ENCODE results near the gene HOOK1. TPM values are rescaled to one million over a fixed set of nuclear protein-coding genes. Genes with fewer than 3 reads are reported as not detected.

Gene HOOK1
- total RNA-seq: 13.8 TPM

DNA sequence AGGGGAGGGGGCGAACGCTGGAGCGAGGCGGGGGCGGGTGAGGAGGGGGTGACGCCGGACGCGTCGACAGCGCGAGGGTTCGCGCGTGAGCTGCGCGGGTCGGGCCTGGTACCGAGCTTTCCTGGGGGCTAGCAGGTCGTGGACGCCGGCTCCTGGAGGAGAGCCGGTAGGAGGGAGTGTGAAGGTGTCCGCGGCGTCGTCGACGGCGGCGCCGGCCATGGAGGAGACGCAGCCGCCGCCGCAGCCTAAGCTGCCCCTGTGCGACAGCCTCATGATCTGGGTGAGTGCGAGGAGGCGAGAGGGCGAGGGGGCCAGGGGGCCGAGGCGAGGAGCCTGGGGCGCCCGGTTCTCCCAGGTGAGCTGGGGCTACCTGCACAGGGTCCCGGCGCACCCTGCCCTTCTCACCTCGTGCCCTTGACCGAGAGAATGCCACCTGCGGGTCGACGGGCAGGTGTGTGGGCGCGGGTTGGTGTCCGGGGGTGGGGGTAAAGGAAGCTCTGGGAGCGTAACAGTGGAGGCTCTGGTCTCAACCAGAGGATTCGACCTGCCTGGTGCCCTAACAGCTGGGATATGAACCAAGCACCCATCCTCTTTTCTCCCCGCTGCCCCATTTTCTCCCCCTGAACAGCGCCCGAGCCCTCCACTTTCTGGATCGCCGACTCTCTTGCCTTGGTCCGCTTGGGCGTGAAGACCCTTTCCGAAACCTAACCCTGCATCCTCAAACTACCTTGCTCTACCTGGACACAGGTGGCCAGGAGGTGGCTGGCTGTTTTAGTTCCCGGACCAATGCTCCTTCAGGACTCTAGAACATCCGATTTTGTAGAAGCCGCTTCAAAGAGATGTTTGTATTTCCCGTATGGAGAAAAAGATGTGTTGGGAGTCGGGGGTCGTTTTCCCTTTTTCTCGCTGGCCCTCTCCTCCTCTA, at the start of gene HOOK1:
TSS of gene HOOK1 (plus strand) at position 49 of the 925 bp plus-strand sequence. CDS start at position 218, 169 bp downstream.

Other genes starting within 250 kb of the HOOK1 start
- 0.94 TPM for gene CYP2J2, start 111.8 kb downstream of the HOOK1 start, total RNA-seq